ENCODE data around the gene PRICKLE1. TPM values are rescaled to one million over a fixed set of nuclear protein-coding genes. Genes with fewer than 3 reads are reported as not detected.

Gene PRICKLE1
- total RNA-seq, 2 experiments from 2014 or later, result 0.05 to 0.11 TPM

- H3K36me3 Mint-ChIP-seq (ENCODE audit: low read depth), result peaks cover 29% of the 10 kb centered on the region
These were observed 156.9 kb downstream of the PRICKLE1 start for GRCh38 chr12:42432517-42433140.

DNA sequence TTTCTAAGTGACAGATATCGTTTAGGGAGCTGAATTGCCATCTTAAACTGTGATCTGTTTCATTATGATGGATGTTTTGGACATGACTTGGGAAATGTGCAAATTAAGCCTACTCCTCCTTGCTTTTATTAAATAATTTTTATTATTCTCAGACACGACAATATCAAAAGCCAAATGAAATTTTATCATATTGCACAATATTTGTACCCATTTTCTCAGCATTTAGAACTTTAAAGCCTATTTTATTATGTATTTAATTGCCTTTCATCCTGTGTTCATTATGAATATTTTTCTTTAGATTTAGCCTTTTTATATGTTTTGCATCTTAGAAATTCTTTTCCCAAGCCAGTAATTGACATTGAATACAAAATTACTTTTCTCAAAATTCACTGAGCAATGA lies 160.7 kb downstream of the PRICKLE1 start:
- Mint-ChIP-seq H3K9me3 (ENCODE audit: insufficient read depth) (no peaks in the 10 kb centered on the region), H3K36me3 (ENCODE audit: low read depth) (peaks cover 40% of the 10 kb centered on the region), H3K27me3 (ENCODE audit: low read depth) (no peaks in the 10 kb centered on the region), H3K4me1 (ENCODE audit: low read depth) (no peaks in the 10 kb centered on the region), H3K4me3 (no peak overlapping the region), H3K27ac (no peak overlapping the region)
- POLR2A ChIA-PET, result no interaction called here
- DNase-seq (no peak), ATAC-seq (no peak)
- CTCF ChIA-PET, result interaction anchor here (1.4 kb wide), 1 partner anchor 54 kb away, joined by 4 read pairs; no protein-coding TSS in a partner anchor

More at GRCh38 chr12:42432517-42433140, 156.9 kb downstream of the PRICKLE1 start:
- ATAC-seq (no peak), DNase-seq (no peak)
- CTCF ChIA-PET, result interaction anchor here (2.0 kb wide), 1 partner anchor 60 kb away, joined by 6 read pairs; no protein-coding TSS in a partner anchor
- no peaks in the 10 kb centered on the region for H3K4me1 Mint-ChIP-seq (ENCODE audit: low read depth)
- no peaks in the 10 kb centered on the region for H3K27me3 Mint-ChIP-seq (ENCODE audit: low read depth)
- no peak overlapping the region for H3K4me3 Mint-ChIP-seq
- POLR2A ChIA-PET, result no interaction called here
- H3K9me3 Mint-ChIP-seq (ENCODE audit: insufficient read depth), result no peaks in the 10 kb centered on the region
- no peak overlapping the region for H3K27ac Mint-ChIP-seq

DNA sequence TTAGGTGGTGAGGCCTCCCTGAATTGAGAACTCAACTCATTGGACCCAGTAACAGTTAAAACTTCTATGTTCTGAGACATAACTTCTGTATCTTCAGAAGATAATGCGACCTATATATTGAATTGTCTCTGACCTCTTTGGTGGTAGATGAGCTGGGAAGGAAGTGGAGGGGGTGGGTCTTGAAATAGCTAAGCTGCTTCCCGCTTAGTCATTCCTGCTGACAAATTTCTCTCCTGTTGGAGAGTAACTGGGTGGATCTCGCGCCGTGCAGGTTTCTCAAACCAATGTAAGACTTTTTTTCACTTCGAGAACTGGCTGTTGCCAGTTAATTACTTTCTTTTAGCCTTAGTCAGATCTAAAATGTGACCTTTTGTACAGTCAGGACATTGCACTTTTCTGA lies 162.8 kb downstream of the PRICKLE1 start:
- Mint-ChIP-seq H3K27ac (no peak overlapping the region), H3K36me3 (ENCODE audit: low read depth) (peaks cover 29% of the 10 kb centered on the region), H3K4me3 (no peak overlapping the region), H3K27me3 (ENCODE audit: low read depth) (no peaks in the 10 kb centered on the region), H3K4me1 (ENCODE audit: low read depth) (no peaks in the 10 kb centered on the region), H3K9me3 (ENCODE audit: insufficient read depth) (no peaks in the 10 kb centered on the region)
- DNase-seq, result no peak
- ATAC-seq, result no peak
- POLR2A ChIA-PET, result no interaction called here
- CTCF ChIA-PET, result no interaction called here

DNA sequence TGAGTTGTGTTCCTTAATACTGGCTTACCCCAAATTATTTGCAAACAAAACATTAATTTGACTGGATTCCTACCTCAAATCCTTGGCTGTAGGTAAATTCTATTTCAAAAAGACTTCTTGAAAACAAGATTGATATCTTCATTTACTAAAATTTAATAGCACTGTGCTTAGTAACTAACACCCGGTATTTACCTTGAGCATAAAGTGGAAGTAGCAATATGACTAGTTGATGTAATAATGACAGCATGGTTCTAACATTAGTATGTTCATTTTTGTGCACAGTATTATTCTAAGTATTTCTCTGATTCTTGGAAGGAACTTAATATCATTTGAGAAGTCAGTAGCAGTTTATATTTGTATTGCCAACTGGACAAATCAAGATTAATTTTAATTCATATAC lies 166.8 kb downstream of the PRICKLE1 start:
- DNase-seq, result no peak
- no peaks in the 10 kb centered on the region for H3K9me3 Mint-ChIP-seq (ENCODE audit: insufficient read depth)
- CTCF ChIA-PET, result no interaction called here
- POLR2A ChIA-PET, result no interaction called here
- no peaks in the 10 kb centered on the region for H3K27me3 Mint-ChIP-seq (ENCODE audit: low read depth)
- peaks cover 19% of the 10 kb centered on the region for H3K36me3 Mint-ChIP-seq (ENCODE audit: low read depth)
- H3K27ac Mint-ChIP-seq, result no peak overlapping the region
- no peak for ATAC-seq
- H3K4me1 Mint-ChIP-seq (ENCODE audit: low read depth), result peaks cover 7% of the 10 kb centered on the region
- H3K4me3 Mint-ChIP-seq, result no peak overlapping the region

GRCh38 chr12:42421844-42422779 lies 167.4 kb downstream of the PRICKLE1 start:
- Mint-ChIP-seq H3K27ac (no peak overlapping the region), H3K4me1 (ENCODE audit: low read depth) (peaks cover 7% of the 10 kb centered on the region), H3K36me3 (ENCODE audit: low read depth) (peaks cover 14% of the 10 kb centered on the region), H3K9me3 (ENCODE audit: insufficient read depth) (no peaks in the 10 kb centered on the region), H3K4me3 (no peak overlapping the region), H3K27me3 (ENCODE audit: low read depth) (no peaks in the 10 kb centered on the region)
- ChIA-PET POLR2A (no interaction called here), CTCF (no interaction called here)
- no peak for ATAC-seq
- DNase-seq, result no peak

DNA sequence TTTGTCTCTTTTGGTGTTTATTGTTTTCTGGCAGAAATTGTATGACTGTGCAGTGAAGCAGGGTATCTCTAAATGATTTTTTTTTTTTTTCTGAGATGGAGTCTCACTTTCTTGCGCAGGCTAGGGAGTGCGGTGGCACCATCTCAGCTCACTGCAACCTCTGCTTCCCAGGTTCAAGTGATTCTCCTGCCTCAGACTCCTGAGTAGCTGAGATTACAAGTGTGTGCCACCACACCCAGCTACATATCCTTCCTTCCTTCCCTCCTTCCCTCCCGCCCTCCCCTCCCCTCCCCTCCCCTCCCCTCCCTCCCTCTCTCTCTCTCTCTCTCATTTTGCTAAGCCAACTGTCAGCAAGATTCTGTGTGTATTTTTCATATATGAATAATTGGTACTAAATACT lies 169.2 kb downstream of the PRICKLE1 start:
- Mint-ChIP-seq H3K27ac (no peak overlapping the region), H3K36me3 (ENCODE audit: low read depth) (peaks cover 14% of the 10 kb centered on the region), H3K4me1 (ENCODE audit: low read depth) (peaks cover 7% of the 10 kb centered on the region), H3K27me3 (ENCODE audit: low read depth) (no peaks in the 10 kb centered on the region), H3K9me3 (ENCODE audit: insufficient read depth) (no peaks in the 10 kb centered on the region), H3K4me3 (no peak overlapping the region)
- ChIA-PET CTCF (no interaction called here), POLR2A (no interaction called here)
- no peak for DNase-seq
- no peak for ATAC-seq

DNA sequence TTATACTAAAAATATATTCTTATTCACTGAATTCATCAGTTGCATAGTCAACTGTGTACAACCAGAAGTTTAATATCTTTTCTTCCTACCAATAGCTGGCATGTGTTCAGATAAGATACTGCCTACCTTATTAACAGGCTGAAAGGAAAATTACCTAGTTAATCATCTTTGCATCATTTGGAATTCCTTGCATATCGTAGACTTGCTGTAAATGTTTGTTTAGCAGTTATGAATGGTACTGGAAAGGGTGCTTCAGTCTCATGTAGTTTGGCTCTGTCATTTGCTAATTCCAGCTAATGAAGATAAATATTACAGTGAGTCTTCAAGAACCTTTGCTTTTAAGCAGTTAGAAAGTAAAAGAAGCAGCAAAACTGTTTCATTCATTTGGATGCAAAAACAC lies 179.2 kb downstream of the PRICKLE1 start:
- Mint-ChIP-seq H3K27me3 (ENCODE audit: low read depth) (no peaks in the 10 kb centered on the region), H3K9me3 (ENCODE audit: insufficient read depth) (no peaks in the 10 kb centered on the region), H3K36me3 (ENCODE audit: low read depth) (peaks cover 21% of the 10 kb centered on the region), H3K4me1 (ENCODE audit: low read depth) (no peaks in the 10 kb centered on the region), H3K4me3 (no peak overlapping the region), H3K27ac (no peak overlapping the region)
- ATAC-seq (no peak), DNase-seq (no peak)
- CTCF ChIA-PET, result interaction anchor here (1.1 kb wide), 1 partner anchor 38 kb away, joined by 3 read pairs; no protein-coding TSS in a partner anchor
- POLR2A ChIA-PET, result no interaction called here

GRCh38 chr12:42409471-42409870 lies 180.1 kb downstream of the PRICKLE1 start:
- ChIA-PET CTCF (interaction anchor here (1.1 kb wide), 1 partner anchor 38 kb away, joined by 3 read pairs; no protein-coding TSS in a partner anchor), POLR2A (no interaction called here)
- Mint-ChIP-seq H3K9me3 (ENCODE audit: insufficient read depth) (no peaks in the 10 kb centered on the region), H3K27ac (no peak overlapping the region), H3K4me3 (no peak overlapping the region), H3K4me1 (ENCODE audit: low read depth) (no peaks in the 10 kb centered on the region), H3K27me3 (ENCODE audit: low read depth) (no peaks in the 10 kb centered on the region), H3K36me3 (ENCODE audit: low read depth) (peaks cover 23% of the 10 kb centered on the region)
- ATAC-seq (no peak), DNase-seq (no peak)

GRCh38 chr12:42407306-42407705 lies 182.2 kb downstream of the PRICKLE1 start:
- DNase-seq (no peak), ATAC-seq (no peak)
- Mint-ChIP-seq H3K4me3 (no peak overlapping the region), H3K27me3 (ENCODE audit: low read depth) (no peaks in the 10 kb centered on the region), H3K9me3 (ENCODE audit: insufficient read depth) (no peaks in the 10 kb centered on the region), H3K4me1 (ENCODE audit: low read depth) (no peaks in the 10 kb centered on the region), H3K36me3 (ENCODE audit: low read depth) (peaks cover 16% of the 10 kb centered on the region), H3K27ac (no peak overlapping the region)
- ChIA-PET CTCF (interaction anchor here (1.3 kb wide), 1 partner anchor 35 kb away, joined by 4 read pairs; no protein-coding TSS in a partner anchor), POLR2A (no interaction called here)

Data from activated CD8-positive, alpha-beta T cell treated with anti-CD3 and anti-CD28 coated beads, Interleukin-2, amount 10 ng/mL, durations not matched to agents 7 days and 5 days (primary cell).